Stimulated activated CD8-positive, alpha-beta memory T cell treated with anti-CD3 and anti-CD28 coated beads, Interleukin-7, amount 100 ng/mL, for 24 hours (primary cell): Measurements from ENCODE around the gene NOC4L.

Source experiments
- DNase-seq: peaks from one replicate; pipeline ENCODE4 v3.0.0-alpha.2; 2020; ENCODE audit warnings: low read depth

The NOC4L gene

DNA sequence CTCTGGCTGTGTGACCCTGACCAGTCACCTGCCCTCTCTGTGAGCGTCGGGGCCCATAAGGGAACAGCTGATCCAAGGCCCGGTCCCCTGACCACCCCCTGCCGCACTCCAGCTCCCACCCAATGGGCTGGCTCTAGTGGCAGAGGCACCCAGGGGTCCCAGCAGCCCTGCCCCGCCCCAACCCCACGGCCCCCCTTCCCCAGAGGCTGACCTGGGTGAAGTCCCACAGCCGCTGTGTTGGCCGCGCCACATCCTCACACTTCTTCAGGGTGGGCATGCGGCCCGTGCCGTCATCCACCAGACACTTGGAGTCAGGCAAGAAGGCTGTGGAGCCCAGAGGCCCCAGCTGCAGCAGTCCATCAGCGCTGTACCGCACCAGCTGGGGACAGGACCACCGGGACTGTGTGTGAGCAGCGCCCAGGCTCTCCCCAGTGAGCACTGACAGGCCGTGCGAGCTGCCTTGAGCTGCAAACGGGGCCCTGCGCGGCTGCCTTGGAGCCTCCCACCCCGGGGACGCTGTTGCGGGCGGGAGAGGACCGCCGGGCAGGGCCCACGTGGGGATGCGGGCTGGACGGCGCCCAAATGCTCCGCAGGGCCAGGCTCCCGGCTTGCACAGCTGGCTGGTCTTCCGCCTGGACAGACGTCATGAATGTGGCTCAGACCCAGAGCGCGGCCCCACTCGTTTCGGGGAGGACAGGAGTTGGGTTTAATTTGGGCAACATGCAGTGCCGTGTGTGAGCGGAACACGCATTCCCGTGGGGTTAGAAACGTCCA lies 53.5 kb downstream of the NOC4L start:
- no peak for DNase-seq

DNA sequence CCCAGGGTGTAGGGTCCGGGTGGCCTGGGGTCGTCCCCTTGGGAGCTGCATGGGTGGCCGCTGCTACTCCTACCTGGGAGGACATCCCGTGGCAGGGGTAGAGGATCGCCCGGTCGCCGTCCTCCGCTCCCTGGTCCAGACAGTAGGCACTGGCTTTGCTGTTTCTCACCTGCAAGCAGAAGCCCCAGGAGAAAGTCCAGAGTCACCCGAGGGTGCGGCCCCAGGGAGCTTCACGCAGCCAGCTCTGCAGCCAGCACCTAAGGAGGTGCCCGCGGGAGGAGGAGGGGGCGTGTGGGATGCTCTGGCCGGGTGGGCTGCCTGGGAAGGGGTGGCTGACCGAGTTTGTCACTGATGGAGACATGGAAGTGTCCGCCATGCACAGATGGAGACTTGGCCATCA lies 54.8 kb downstream of the NOC4L start:
- DNase-seq, result no peak

DNA sequence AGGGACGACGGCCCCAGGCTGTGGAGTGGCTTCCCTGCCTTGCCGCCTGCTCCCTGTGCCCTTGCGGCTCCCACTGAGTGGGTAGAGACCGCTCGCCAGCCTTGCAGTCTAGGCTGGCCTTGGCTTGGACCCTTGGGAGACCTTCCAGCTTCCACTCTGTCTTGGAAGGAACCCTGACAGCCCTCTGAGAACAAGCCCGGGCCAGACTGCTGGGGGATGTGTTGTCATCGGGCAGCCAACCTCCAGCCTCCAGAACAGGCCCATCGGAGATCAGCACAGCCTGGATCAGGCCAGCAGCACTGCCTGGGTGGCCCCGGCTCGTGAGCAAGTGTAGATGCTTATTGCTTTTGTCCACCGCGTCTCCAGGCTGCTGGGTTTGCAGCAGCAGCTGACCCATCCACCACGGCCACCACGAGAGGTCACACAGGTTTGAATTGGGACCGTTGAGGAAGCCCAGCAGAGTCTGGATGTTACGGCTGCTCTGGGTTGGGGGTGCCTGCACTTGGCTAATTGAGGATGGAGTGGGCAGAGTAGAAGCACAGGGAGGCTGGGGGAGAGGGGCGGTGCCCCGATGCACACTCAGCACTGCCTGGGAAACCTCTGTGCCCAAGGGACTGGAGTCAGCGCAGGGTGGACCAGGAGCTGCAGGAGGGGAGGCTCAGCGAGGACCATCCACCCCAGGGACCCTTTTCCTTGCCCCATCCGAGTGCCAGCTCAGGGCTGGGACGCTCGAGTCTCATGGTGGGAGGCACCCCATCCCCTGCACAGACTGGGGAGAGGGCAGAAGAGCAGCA lies 55.5 kb downstream of the NOC4L start:
- DNase-seq, result no peak

DNA sequence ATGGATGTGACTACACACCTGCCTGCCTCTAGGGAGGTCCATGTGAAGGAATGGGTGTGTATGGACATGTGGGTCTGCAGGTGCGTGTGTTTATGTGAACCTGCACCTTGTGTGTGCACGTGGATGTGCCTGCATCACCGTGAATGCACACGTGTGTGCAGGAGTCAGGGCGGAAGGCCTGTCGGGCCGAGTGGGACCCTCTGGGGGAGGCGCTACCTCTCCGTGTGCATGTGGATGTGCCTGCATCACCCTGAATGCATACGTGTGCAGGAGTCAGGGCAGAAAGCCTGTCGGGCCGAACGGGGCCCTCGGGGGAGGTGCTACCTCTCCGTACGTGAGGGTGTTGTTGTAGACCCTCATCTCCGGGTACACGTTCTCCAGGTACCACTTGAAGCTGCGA lies 56.5 kb downstream of the NOC4L start:
- no peak for DNase-seq

DNA sequence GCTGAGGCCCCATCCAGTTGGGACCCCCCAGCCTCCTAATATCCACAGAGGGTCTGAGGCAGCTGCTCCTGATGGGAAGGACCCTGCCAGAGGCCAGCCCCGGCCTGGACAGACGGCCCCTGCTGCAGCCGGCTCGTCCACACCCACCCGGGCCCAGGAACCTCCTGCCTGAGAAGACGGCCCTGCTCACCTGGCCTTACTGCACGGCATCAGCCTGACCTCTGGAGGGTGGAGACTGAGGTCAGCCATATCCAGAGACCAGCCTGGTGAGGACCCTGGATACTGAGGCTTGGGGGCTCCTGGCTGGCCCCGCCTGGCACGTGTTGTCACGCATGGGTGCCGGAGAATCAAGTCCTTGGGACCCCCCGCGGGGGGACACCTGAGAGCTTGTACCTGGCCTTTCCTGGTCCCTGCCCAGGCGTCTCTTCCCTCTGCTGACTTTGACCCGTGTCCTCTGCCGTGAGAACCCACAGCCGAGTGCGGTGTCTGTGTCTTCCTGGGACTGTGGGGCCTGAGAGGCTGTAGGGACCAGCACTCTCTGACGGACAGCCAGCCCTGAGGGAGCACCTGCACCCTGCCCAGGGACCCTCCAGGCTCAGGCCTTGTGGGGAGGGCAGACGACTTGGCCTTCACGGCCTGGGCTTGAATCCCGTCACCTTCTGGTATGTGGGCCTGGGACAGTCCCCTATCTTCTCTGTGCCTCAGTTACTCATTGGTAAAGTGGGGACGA lies 57.3 kb downstream of the NOC4L start:
- DNase-seq, result no peak
